ENCODE results near the gene RMP24.
"Not testable (repeated sequence)": the region's sequence is repeated elsewhere in the genome, so short reads cannot be mapped to it uniquely, and the experiment has no call there.

The RMP24 gene

DNA sequence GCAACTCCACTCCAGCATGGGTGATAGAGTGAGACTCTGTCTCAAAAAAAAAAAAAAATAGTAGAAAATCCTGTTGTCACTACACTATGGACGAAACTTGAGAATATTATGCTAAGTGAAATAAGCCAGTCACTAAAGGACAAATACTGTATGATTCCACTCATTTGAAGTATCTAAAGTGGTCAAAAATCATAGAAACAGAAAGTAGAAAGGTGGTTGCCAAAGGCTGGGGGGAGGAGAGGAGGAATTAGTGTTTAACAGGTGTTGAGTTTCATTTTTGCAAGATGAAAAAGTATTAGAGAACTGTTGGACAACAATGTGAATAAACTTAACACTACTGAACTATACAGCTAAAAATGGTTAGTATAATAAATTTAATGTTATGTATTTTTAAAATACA, 18.8 kb upstream of the RMP24 start:
- TF ChIP-seq POLR2AphosphoS5 (IDR thresholded peaks at IDR 0.05): no peak
- TF ChIP-seq POLR2A (IDR thresholded peaks at IDR 0.05; ENCODE audit: low read depth): no peak
- TF ChIP-seq, protein P1, sequence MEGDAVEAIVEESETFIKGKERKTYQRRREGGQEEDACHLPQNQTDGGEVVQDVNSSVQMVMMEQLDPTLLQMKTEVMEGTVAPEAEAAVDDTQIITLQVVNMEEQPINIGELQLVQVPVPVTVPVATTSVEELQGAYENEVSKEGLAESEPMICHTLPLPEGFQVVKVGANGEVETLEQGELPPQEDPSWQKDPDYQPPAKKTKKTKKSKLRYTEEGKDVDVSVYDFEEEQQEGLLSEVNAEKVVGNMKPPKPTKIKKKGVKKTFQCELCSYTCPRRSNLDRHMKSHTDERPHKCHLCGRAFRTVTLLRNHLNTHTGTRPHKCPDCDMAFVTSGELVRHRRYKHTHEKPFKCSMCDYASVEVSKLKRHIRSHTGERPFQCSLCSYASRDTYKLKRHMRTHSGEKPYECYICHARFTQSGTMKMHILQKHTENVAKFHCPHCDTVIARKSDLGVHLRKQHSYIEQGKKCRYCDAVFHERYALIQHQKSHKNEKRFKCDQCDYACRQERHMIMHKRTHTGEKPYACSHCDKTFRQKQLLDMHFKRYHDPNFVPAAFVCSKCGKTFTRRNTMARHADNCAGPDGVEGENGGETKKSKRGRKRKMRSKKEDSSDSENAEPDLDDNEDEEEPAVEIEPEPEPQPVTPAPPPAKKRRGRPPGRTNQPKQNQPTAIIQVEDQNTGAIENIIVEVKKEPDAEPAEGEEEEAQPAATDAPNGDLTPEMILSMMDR (IDR thresholded peaks at IDR 0.05): no peak
- TF ChIP-seq EP300 (IDR thresholded peaks at IDR 0.05): no peak
- no peak overlapping the region for H3K27ac ChIP-seq (replicated peaks in 1 of 4)

DNA sequence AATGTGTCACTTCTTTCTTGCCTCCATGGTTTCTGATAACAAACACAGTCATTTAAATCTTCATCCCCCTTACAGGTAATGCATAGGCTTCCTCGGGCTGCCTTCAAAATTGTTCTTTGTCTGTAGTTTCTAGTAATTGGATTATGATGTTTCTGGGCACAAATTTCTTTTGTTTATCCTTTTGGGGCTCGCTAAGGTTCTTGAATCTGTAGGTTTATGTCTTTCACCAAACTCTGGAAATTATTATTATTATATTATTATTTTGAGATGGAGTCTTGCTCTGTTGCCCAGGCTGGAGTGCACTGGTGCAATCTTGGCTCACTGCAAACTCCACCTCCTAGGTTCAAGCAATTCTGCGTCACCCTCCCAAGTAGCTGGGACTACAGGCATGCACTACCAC, 16.3 kb upstream of the RMP24 start:
- H3K27ac ChIP-seq (replicated peaks in 1 of 4): no peak overlapping the region
- H3K4me1 ChIP-seq: no peaks in the 10 kb centered on the region
- intact Hi-C loops (cut with DNase I): no loop called here
- peaks cover 0 to 10% (median 0%) of the 10 kb centered on the region in 4 donors for H3K9me3 ChIP-seq
- 82% methylated on average over 3 of the region's 3 CpGs for WGBS
- no peak overlapping the region for H3K4me3 ChIP-seq
- no peak for TF ChIP-seq POLR2AphosphoS5 (IDR thresholded peaks at IDR 0.05)
- TF ChIP-seq EP300 (IDR thresholded peaks at IDR 0.05): no peak
- no peak for TF ChIP-seq POLR2A (IDR thresholded peaks at IDR 0.05; ENCODE audit: low read depth)
- TF ChIP-seq, protein P1 (IDR thresholded peaks at IDR 0.05): no peak
- no peak for DNase-seq (ENCODE audit: extremely low spot score)
- H3K36me3 ChIP-seq: no peaks in the 10 kb centered on the region
- H3K27me3 ChIP-seq: no peaks in the 10 kb centered on the region

More for the DNA sequence above, 18.8 kb upstream of the RMP24 start:
- Histone ChIP-seq H3K36me3 (no peaks in the 10 kb centered on the region), H3K9me3 (no peaks in the 10 kb centered on the region), H3K27me3 (peaks cover 0 to 3% (median 0%) of the 10 kb centered on the region in 4 donors), H3K4me3 (no peak overlapping the region), H3K4me1 (peaks cover 5 to 14% (median 11%) of the 10 kb centered on the region in 4 donors)
- 86% methylated on average over 1 of the region's 1 CpG for WGBS
- intact Hi-C loops (cut with DNase I): no loop called here
- DNase-seq (ENCODE audit: extremely low spot score): no peak

- WGBS: 88% methylated on average over 2 of the region's 2 CpGs
- Histone ChIP-seq H3K9me3 (peaks cover 0 to 10% (median 0%) of the 10 kb centered on the region in 4 donors), H3K27me3 (no peaks in the 10 kb centered on the region), H3K36me3 (no peaks in the 10 kb centered on the region), H3K4me3 (no peak overlapping the region), H3K27ac (replicated peaks in 1 of 4) (no peak overlapping the region), H3K4me1 (no peaks in the 10 kb centered on the region)
- DNase-seq (ENCODE audit: extremely low spot score): no peak
- intact Hi-C loops (cut with DNase I): no loop called here
- TF ChIP-seq EP300 (IDR thresholded peaks at IDR 0.05): no peak
- no peak for TF ChIP-seq POLR2A (IDR thresholded peaks at IDR 0.05; ENCODE audit: low read depth)
- no peak for TF ChIP-seq POLR2AphosphoS5 (IDR thresholded peaks at IDR 0.05)
- TF ChIP-seq, protein P1 (IDR thresholded peaks at IDR 0.05): no peak
Measured at GRCh38 chr18:35962320-35962719, 10.2 kb upstream of the RMP24 start.

DNA sequence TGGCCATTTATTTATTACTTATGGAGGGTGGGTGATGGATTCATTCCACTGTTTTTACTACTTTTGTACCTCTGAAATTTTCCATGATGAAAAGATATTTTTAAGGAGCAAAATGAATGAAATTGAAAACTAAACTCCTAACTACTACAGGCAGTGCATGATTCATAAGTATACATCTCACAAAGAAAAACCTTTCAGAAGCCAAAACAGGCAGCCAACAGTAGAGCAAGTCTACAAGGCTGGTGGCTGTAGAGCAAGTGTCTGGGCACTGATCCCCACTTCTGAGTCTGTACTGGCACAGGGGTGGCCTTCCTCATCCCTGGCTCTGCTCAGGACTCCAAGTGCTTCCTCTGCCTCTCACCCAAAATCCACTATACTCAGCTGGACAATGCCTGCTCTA, 8.2 kb upstream of the RMP24 start:
- DNase-seq (ENCODE audit: extremely low spot score): no peak
- no peaks in the 10 kb centered on the region for H3K36me3 ChIP-seq
- no peaks in the 10 kb centered on the region for H3K4me1 ChIP-seq
- H3K27ac ChIP-seq (replicated peaks in 1 of 4): no peak overlapping the region
- peaks cover 0 to 9% (median 0%) of the 10 kb centered on the region in 4 donors for H3K9me3 ChIP-seq
- no peaks in the 10 kb centered on the region for H3K27me3 ChIP-seq
- TF ChIP-seq POLR2A (IDR thresholded peaks at IDR 0.05; ENCODE audit: low read depth): no peak
- TF ChIP-seq EP300 (IDR thresholded peaks at IDR 0.05): no peak
- no peak for TF ChIP-seq POLR2AphosphoS5 (IDR thresholded peaks at IDR 0.05)
- TF ChIP-seq, protein P1 (IDR thresholded peaks at IDR 0.05): no peak
- intact Hi-C loops (cut with DNase I): no loop called here
- no peak overlapping the region for H3K4me3 ChIP-seq

DNA sequence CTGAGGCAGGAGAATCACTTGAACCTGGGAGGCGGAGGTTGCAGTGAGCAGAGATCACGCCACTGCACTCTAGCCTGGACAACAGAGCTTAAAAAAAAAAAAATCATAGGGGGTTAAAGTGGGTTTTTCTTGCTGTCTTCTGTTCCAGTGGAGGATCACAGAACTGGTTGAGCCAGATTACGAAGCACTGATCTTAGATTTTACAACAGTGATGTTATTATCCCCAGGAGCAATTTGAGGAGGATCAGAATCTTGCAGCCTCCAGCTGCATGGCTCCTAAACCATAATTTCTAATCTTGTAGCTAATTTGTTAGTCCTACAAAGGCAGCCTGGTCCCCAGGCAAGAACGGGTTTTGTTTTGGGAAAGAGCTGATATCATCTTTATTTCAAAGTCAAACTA, 4.6 kb upstream of the RMP24 start:
- H3K36me3 ChIP-seq; H3K4me1 ChIP-seq; H3K27ac ChIP-seq (replicated peaks in 1 of 4); DNase-seq (ENCODE audit: extremely low spot score); intact Hi-C loops (cut with DNase I); H3K27me3 ChIP-seq; H3K4me3 ChIP-seq; H3K9me3 ChIP-seq: not testable (repeated sequence)
- WGBS: 86% methylated on average over 4 of the region's 4 CpGs
